Stimulated activated naive CD8-positive, alpha-beta T cell treated with anti-CD3 and anti-CD28 coated beads, Interleukin-15, Interleukin-2, amounts not matched to agents 100 U/mL and 50 U/mL, for 24 hours (primary cell): ENCODE results near the gene ICE2.

Source experiments
- ATAC-seq: fragments of 150-1000 bp; cut with Tn5 transposase; one replicate; pipeline ENCODE4 v1.10.0; 2021
- DNase-seq: peaks from one replicate; pipeline ENCODE4 v3.0.0; 2021

The ICE2 gene

GRCh38 chr15:60478566-60479360, at the start of gene ICE2:
TSS of gene ICE2 (minus strand) at chr15:60479142. CDS start at chr15:60477977, 1,165 bp downstream.
- peak; percentile 96 for ATAC-seq
- peak; percentile 98 for DNase-seq

- no peak for DNase-seq
- ATAC-seq: peak; percentile 73
Observed at GRCh38 chr15:60528530-60528929, 49.6 kb upstream of the ICE2 start.

GRCh38 chr15:60527456-60527855, 48.5 kb upstream of the ICE2 start:
- no peak for DNase-seq
- no peak for ATAC-seq

GRCh38 chr15:60526127-60526616, 47.2 kb upstream of the ICE2 start:
- DNase-seq: no peak

GRCh38 chr15:60525341-60526039, 46.5 kb upstream of the ICE2 start:
- ATAC-seq: no peak

More at GRCh38 chr15:60526127-60526616, 47.2 kb upstream of the ICE2 start:
- peak; percentile 29 for ATAC-seq

GRCh38 chr15:60523056-60523455, 44.1 kb upstream of the ICE2 start:
- DNase-seq: no peak
- no peak for ATAC-seq

More at GRCh38 chr15:60525341-60526039, 46.5 kb upstream of the ICE2 start:
- DNase-seq: no peak

- ATAC-seq (peak; percentile 62), DNase-seq (peak; percentile 84)
Observed at GRCh38 chr15:60520825-60521368, 42.0 kb upstream of the ICE2 start.

GRCh38 chr15:60520013-60520824, 41.3 kb upstream of the ICE2 start:
- no peak for DNase-seq

GRCh38 chr15:60519218-60519617, 40.3 kb upstream of the ICE2 start:
- ATAC-seq: no peak

More at GRCh38 chr15:60520013-60520824, 41.3 kb upstream of the ICE2 start:
- peak; percentile 84 for ATAC-seq

GRCh38 chr15:60518511-60518910, 39.6 kb upstream of the ICE2 start:
- ATAC-seq: no peak
- DNase-seq: no peak

More at GRCh38 chr15:60519218-60519617, 40.3 kb upstream of the ICE2 start:
- DNase-seq: no peak

- DNase-seq (no peak), ATAC-seq (no peak)
Observed at GRCh38 chr15:60514261-60514881, 35.4 kb upstream of the ICE2 start.

GRCh38 chr15:60513676-60514075, 34.7 kb upstream of the ICE2 start:
- DNase-seq: no peak
- no peak for ATAC-seq

- ATAC-seq: no peak
- no peak for DNase-seq
Observed at GRCh38 chr15:60512937-60513336, 34.0 kb upstream of the ICE2 start.

- peak; percentile 56 for ATAC-seq
- DNase-seq: no peak
Observed at GRCh38 chr15:60511351-60512031, 32.5 kb upstream of the ICE2 start.

- ATAC-seq: no peak
Observed at GRCh38 chr15:60510006-60510405, 31.1 kb upstream of the ICE2 start.

GRCh38 chr15:60509470-60509869, 30.5 kb upstream of the ICE2 start:
- ATAC-seq: no peak

More at GRCh38 chr15:60510006-60510405, 31.1 kb upstream of the ICE2 start:
- DNase-seq: no peak

GRCh38 chr15:60508442-60508841, 29.5 kb upstream of the ICE2 start:
- peak; percentile 79 for ATAC-seq
- DNase-seq: no peak

More at GRCh38 chr15:60509470-60509869, 30.5 kb upstream of the ICE2 start:
- DNase-seq: no peak

GRCh38 chr15:60507596-60508424, 28.9 kb upstream of the ICE2 start:
- peak; percentile 28 for DNase-seq
- peak; percentile 56 for ATAC-seq

- DNase-seq (no peak), ATAC-seq (no peak)
Observed at GRCh38 chr15:60496853-60497252, 17.9 kb upstream of the ICE2 start.

- no peak for DNase-seq
- no peak for ATAC-seq
Observed at GRCh38 chr15:60494108-60494507, 15.2 kb upstream of the ICE2 start.
